Breast epithelium (tissue), 3 donors: Measurements from ENCODE around the gene ADCY1.

Experiments used
- POLR2A ChIP-seq: fragments of 450-650 bp; IDR thresholded peaks from one replicate; pipeline ENCODE4 v1.6.1; 2016; ENCODE audit warnings: antibody characterized with exemption, mild to moderate bottlenecking, moderate library complexity
- POLR2AphosphoS5 ChIP-seq, 3 donors: sonication (generic); formaldehyde crosslinking; IDR thresholded peaks; one replicate each; pipeline ENCODE4 v1.6.1; 2017; ENCODE audit warnings: antibody characterized with exemption in 3 of 3
- TF ChIP-seq, protein P1 (sequence below), 3 donors: fragments of 450-650 bp; IDR thresholded peaks; one replicate each; pipeline ENCODE4 v1.5.1; 2016 to 2017; ENCODE audit warnings: antibody characterized with exemption in 3 of 3, mild to moderate bottlenecking in 3 of 3, moderate library complexity in 3 of 3

DNA sequence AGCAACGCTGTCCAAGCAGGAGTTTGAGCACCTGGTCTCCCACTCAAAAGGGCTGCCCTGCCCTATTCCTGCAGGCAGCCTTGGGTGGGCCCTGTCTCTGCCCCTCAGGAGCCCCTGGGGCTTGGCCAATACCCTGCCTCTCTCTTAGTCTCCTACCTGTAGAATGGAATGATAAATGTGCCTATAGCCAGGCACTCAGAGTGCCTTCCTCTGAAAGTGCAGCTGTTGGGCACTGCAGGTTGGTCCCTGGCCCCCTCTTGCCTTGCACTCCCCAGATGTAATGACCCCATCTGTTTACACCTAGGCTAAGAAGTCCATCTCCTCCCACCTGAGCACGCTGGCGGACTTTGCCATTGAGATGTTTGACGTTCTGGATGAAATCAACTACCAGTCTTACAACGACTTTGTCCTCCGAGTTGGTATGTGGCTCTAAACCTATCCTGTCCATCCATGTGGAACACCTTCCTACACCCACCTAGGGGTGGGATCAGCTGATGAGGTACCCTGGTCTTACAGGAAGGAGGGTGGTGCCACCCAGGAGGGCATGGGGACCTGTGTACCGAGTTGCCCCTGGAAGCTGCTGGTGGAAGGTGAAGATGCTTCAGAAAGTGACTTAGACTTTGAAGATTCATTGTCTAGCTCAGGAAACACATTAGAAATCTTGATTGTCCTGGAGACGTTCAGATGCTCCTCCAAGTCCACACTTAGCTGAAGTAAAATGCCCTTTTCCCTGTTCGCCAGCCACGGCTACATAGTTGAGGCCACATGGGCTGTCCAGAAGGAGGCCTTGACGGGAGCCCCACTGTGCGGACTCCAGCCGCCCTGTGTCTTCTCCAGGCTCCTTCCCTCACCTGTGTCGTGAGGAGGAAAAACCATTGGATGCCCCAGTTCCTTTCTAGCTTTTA lies 134.1 kb downstream of the ADCY1 start:
- TF ChIP-seq, protein P1, sequence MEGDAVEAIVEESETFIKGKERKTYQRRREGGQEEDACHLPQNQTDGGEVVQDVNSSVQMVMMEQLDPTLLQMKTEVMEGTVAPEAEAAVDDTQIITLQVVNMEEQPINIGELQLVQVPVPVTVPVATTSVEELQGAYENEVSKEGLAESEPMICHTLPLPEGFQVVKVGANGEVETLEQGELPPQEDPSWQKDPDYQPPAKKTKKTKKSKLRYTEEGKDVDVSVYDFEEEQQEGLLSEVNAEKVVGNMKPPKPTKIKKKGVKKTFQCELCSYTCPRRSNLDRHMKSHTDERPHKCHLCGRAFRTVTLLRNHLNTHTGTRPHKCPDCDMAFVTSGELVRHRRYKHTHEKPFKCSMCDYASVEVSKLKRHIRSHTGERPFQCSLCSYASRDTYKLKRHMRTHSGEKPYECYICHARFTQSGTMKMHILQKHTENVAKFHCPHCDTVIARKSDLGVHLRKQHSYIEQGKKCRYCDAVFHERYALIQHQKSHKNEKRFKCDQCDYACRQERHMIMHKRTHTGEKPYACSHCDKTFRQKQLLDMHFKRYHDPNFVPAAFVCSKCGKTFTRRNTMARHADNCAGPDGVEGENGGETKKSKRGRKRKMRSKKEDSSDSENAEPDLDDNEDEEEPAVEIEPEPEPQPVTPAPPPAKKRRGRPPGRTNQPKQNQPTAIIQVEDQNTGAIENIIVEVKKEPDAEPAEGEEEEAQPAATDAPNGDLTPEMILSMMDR (IDR thresholded peaks at IDR 0.05): no peak
- TF ChIP-seq POLR2A: no peak
- no peak for TF ChIP-seq POLR2AphosphoS5 (IDR thresholded peaks at IDR 0.05)
